Smooth muscle cell (in vitro differentiated cells): ENCODE results near the gene ANKRD13D. TPM values are rescaled to one million over a fixed set of nuclear protein-coding genes. Genes with fewer than 3 reads are reported as not detected.
"Not testable (repeated sequence)": the region's sequence is repeated elsewhere in the genome, so short reads cannot be mapped to it uniquely, and the experiment has no call there.

Source experiments
- DNase-seq: peaks from one replicate; lab custom pipeline; 2025; ENCODE audit not compliant: unreplicated experiment; lab: John Stamatoyannopoulos, UW
- H2AFZ ChIP-seq: fragments of 200-600 bp; sonication (generic); 2 replicates; pipeline ENCODE4 v1.6.0; 2016; ENCODE audit warnings: antibody characterized with exemption, low read depth, mild to moderate bottlenecking
- H3F3A ChIP-seq: fragments of 200-600 bp; sonication (generic); 2 replicates; pipeline ENCODE4 v1.6.0; 2017; ENCODE audit warnings: antibody characterized with exemption, low read depth
- H3K27ac ChIP-seq: fragments of 200-600 bp; sonication (generic); 2 replicates; pipeline ENCODE4 v1.5.1; 2016; ENCODE audit warnings: low read depth, mild to moderate bottlenecking
- H3K27me3 ChIP-seq: fragments of 200-600 bp; sonication (generic); 2 replicates; pipeline ENCODE4 v1.6.1; 2016; ENCODE audit warnings: low read depth, mild to moderate bottlenecking
- H3K36me3 ChIP-seq: fragments of 200-600 bp; sonication (generic); 2 replicates; pipeline ENCODE4 v1.5.1; 2016; ENCODE audit warnings: low read depth
- H3K4me1 ChIP-seq: fragments of 200-600 bp; sonication (generic); 2 replicates; pipeline ENCODE4 v1.5.1; 2016; ENCODE audit warnings: low read depth
- H3K4me2 ChIP-seq: fragments of 200-600 bp; sonication (generic); 2 replicates; pipeline ENCODE4 v1.6.0; 2016; ENCODE audit warnings: mild to moderate bottlenecking
- H3K4me3 ChIP-seq: fragments of 200-600 bp; sonication (generic); 2 replicates; pipeline ENCODE4 v1.5.1; 2016; ENCODE audit warnings: mild to moderate bottlenecking
- H3K79me2 ChIP-seq: fragments of 200-600 bp; sonication (generic); 2 replicates; pipeline ENCODE4 v1.6.0; 2016; ENCODE audit warnings: low read depth, mild to moderate bottlenecking
- H3K9ac ChIP-seq: fragments of 200-600 bp; sonication (generic); 2 replicates; pipeline ENCODE4 v1.6.0; 2016; ENCODE audit warnings: low read depth
- H3K9me3 ChIP-seq: fragments of 200-600 bp; sonication (generic); replicated peaks from 2 replicates; pipeline ENCODE4 v1.5.1; 2016; ENCODE audit warnings: low read depth
- H4K20me1 ChIP-seq: fragments of 200-600 bp; sonication (generic); 2 replicates; pipeline ENCODE4 v1.6.0; 2016; ENCODE audit warnings: low read depth
- CTCF ChIP-seq: fragments of 200-600 bp; sonication (generic); IDR thresholded peaks from 2 replicates; pipeline ENCODE4 v1.5.1; 2017; ENCODE audit warnings: borderline replicate concordance, mild to moderate bottlenecking, antibody characterized with exemption; ENCODE audit not compliant: insufficient read depth, poor library complexity, severe bottlenecking
- WGBS: methylation state at CpG from one replicate; pipeline ENCODE4 v1.1.7; 2016; ENCODE audit warnings: low lambda C conversion rate; 5-methylcytosine and 5-hydroxymethylcytosine counted together
- polyA plus RNA-seq: library from polyadenylated mRNA; unstranded; fragments of >200 nt; fragmentation: Nextera tagmentation; extraction: Ambion mirVana; gene quantifications from 2 replicates; pipeline ENCODE4 v1.2.1, GENCODE V29; 2016
- total RNA-seq: library from RNA; depleted of rRNA; stranded (reverse); fragments of >200 nt; gene quantifications from 2 replicates; pipeline ENCODE4 v1.2.3, GENCODE V29; 2014

The ANKRD13D gene
- total and polyA plus RNA-seq, 2 experiments from 2014 or later = 34.7 to 52.0 TPM

GRCh38 chr11:67317888-67318555 lies 28.9 kb downstream of the ANKRD13D start:
- Histone ChIP-seq H3F3A (no peaks in the 10 kb centered on the region), H3K27me3 (no peaks in the 10 kb centered on the region), H3K4me1 (no peaks in the 10 kb centered on the region), H4K20me1 (no peaks in the 10 kb centered on the region), H3K9ac (peak overlapping the region; percentile 75), H3K9me3 (no peaks in the 10 kb centered on the region), H2AFZ (peak overlapping the region; percentile 53), H3K36me3 (no peaks in the 10 kb centered on the region), H3K4me3 (peak overlapping the region; percentile 74), H3K4me2 (peak overlapping the region; percentile 91), H3K79me2 (no peaks in the 10 kb centered on the region), H3K27ac (peak overlapping the region; percentile 65)
- WGBS = 4% methylated on average over 52 of the region's 53 CpGs
- no peak for TF ChIP-seq CTCF
- DNase-seq = no peak

DNA sequence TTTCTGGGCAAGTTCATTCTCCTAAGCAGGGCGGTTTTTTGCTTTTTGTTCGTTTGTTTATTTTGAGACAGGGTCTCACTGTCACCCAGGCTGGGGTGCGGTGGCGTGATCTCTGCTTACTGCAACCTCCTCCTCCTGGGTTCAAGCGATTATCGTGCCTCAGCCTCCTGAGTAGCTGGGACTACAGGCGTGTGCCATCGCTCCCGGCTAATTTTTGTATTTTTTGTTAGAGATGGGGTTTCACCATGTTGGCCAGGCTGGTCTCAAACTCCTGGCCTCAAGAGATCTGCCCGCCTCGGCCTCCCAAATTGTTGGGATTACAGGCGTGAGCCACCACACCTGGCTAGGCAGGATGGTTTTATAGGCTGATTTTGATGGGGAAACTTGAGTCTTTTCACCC lies 29.8 kb downstream of the ANKRD13D start:
- H3K4me1 ChIP-seq, H3K36me3 ChIP-seq, H3K27ac ChIP-seq, H3K9ac ChIP-seq, H3F3A ChIP-seq, H3K9me3 ChIP-seq, DNase-seq, H4K20me1 ChIP-seq, H3K27me3 ChIP-seq, H3K79me2 ChIP-seq, H2AFZ ChIP-seq: not testable (repeated sequence)
- 93% methylated on average over 12 of the region's 12 CpGs for WGBS
- Histone ChIP-seq H3K4me3 (peak overlapping the region; percentile 74), H3K4me2 (peak overlapping the region; percentile 91)

DNA sequence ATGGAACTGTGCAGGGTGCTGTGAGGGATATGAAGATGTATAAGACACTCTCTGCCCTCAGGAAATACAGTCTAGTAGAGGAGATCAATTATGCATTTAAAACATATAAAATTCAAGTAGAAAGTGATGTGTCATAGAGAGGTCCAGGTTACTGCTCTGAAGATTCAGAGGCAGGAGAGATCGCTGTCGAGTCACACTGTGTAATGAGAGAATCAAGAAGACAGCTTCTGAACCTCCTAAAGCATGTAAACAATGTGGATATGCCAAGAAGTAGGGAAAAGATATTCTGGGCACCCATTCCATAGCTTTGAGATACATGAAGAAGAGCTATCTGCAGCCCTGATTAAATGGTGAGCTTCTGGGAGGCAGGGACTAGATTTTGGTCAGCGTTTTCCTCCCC lies 30.9 kb downstream of the ANKRD13D start:
- H2AFZ ChIP-seq = no peak overlapping the region
- no peak for DNase-seq
- no peaks in the 10 kb centered on the region for H3K36me3 ChIP-seq
- H3K4me2 ChIP-seq = no peak overlapping the region
- H3K9ac ChIP-seq = no peak overlapping the region
- H3K27ac ChIP-seq = no peak overlapping the region
- H4K20me1 ChIP-seq = no peaks in the 10 kb centered on the region
- H3F3A ChIP-seq = no peaks in the 10 kb centered on the region
- no peaks in the 10 kb centered on the region for H3K27me3 ChIP-seq
- H3K4me1 ChIP-seq = no peaks in the 10 kb centered on the region
- no peaks in the 10 kb centered on the region for H3K79me2 ChIP-seq
- H3K9me3 ChIP-seq = no peaks in the 10 kb centered on the region
- 88% methylated on average over 3 of the region's 3 CpGs for WGBS
- H3K4me3 ChIP-seq = no peak overlapping the region
- no peak for TF ChIP-seq CTCF

DNA sequence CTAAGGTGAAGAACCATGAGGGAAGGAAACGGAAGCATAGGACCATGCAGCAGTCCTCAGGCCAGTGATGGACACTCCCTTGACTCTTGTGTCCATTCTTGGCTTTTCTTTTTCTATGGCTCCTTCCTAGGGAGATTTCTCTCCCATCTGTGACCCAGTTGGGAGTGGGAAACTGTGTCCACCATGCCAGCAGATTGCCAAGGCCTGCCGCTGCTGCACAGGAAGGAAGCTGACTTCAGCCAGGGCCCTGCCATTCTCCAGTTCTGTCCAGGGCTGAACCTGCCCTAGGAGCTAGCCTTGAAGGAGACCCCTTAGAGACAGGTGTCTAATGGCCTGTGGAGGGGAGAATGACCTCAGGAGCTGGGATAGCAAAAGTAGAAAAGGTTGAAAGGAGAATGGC lies 31.6 kb downstream of the ANKRD13D start:
- WGBS = 96% methylated on average over 2 of the region's 2 CpGs
- no peaks in the 10 kb centered on the region for H3K4me1 ChIP-seq
- H4K20me1 ChIP-seq = no peaks in the 10 kb centered on the region
- no peak overlapping the region for H3K4me3 ChIP-seq
- H3K27ac ChIP-seq = no peak overlapping the region
- H3K79me2 ChIP-seq = no peaks in the 10 kb centered on the region
- no peak for TF ChIP-seq CTCF
- no peak overlapping the region for H3K9ac ChIP-seq
- DNase-seq = no peak
- no peaks in the 10 kb centered on the region for H3K36me3 ChIP-seq
- H3K9me3 ChIP-seq = no peaks in the 10 kb centered on the region
- no peak overlapping the region for H3K4me2 ChIP-seq
- H3K27me3 ChIP-seq = no peaks in the 10 kb centered on the region
- no peaks in the 10 kb centered on the region for H3F3A ChIP-seq
- H2AFZ ChIP-seq = no peak overlapping the region
